T follicular helper cell (primary cell): Measurements from ENCODE around the gene ATP9B.

Experiments
- DNase-seq: peaks from one replicate; pipeline ENCODE4 v3.0.0-alpha.2; 2020; ENCODE audit warnings: low read depth
- total RNA-seq, 2 experiments: gene quantifications; one replicate each; lab custom pipeline; 2026; lab: John Stamatoyannopoulos, UW

The ATP9B gene, protein sequence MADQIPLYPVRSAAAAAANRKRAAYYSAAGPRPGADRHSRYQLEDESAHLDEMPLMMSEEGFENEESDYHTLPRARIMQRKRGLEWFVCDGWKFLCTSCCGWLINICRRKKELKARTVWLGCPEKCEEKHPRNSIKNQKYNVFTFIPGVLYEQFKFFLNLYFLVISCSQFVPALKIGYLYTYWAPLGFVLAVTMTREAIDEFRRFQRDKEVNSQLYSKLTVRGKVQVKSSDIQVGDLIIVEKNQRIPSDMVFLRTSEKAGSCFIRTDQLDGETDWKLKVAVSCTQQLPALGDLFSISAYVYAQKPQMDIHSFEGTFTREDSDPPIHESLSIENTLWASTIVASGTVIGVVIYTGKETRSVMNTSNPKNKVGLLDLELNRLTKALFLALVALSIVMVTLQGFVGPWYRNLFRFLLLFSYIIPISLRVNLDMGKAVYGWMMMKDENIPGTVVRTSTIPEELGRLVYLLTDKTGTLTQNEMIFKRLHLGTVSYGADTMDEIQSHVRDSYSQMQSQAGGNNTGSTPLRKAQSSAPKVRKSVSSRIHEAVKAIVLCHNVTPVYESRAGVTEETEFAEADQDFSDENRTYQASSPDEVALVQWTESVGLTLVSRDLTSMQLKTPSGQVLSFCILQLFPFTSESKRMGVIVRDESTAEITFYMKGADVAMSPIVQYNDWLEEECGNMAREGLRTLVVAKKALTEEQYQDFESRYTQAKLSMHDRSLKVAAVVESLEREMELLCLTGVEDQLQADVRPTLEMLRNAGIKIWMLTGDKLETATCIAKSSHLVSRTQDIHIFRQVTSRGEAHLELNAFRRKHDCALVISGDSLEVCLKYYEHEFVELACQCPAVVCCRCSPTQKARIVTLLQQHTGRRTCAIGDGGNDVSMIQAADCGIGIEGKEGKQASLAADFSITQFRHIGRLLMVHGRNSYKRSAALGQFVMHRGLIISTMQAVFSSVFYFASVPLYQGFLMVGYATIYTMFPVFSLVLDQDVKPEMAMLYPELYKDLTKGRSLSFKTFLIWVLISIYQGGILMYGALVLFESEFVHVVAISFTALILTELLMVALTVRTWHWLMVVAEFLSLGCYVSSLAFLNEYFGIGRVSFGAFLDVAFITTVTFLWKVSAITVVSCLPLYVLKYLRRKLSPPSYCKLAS
- 40.3 to 84.4 reads per million in 2 experiments for total RNA-seq

DNA sequence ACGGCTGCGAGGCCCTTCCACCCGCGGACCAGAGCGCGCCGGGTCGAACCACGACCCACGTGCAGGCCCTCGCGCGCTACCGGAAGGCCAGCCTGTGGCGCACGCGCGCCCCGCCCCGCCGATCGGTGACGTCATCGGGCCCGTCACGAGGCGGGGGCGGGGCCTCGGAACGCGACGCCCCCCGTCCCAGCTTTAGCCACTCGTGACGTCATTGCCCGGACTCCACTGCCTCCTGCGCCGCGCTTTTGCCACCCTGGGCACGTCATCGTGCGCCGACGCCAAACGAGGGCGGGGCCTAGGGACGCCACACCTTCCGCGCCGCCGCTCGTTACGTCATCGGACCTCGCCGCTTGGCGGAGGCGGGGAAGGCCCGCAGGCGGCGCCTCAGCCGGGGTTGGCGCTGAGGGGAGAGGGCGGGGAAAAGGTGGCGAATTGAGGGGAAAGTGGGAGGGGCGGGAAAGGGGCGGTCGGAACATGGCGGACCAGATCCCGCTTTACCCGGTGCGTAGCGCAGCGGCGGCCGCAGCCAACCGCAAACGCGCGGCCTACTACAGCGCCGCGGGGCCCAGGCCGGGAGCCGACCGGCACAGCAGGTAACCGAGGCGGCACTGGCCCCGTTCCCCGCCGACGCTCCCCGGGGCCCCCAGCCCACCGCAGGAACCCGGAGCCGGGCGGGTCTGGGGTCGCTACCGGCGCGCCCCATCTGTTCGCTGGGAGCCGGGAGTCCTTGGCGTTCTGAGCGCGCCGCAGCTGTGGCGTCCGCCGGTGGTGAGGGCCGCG lies at the start of gene ATP9B:
ATP9B (plus strand) TSS at position 458 of the 780 bp plus-strand sequence; CDS start at position 475, 17 bp downstream.
- peak; percentile 98 for DNase-seq

DNA sequence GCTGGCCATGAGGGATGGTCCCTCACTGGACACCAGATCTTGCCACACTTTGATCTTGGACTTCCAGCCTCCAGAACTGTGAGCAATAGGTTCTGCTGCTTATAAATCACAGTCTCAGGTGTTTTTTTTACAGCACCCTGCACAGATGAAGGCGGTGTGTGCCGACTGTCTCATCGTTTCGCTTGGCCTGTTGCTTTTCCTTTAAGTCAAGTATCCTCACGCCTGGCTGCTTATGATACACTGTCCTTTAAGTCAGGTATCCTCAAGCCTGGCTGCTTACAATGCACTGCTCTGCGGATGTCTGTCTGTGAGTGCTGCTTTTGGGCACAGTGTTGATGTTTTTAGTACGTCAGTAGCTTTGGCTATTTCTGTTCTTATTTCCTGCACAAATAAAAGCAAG lies 49.3 kb upstream of the ATP9B start:
- DNase-seq, result no peak

DNA sequence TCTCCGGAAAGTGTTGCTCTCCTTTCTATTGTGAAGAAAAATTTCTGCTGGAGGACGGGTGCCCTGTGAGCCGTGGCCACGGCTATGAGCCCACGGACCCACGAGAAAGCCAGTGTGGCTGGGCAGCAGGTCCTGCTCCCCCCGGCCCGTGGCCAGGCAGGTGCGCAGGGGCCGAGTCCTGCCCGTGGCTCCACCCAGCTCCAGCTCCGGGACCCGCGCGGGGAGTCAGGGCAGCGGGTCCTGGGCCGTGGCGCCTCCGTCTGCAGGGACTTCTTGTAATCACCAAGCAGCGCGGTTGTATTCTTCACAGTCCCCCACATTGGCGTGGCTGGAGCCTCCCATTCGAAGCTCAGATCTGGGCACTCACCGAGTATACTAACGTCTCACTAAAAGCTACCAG lies 46.6 kb upstream of the ATP9B start:
- no peak for DNase-seq

- DNase-seq, result no peak
Measured at GRCh38 chr18:79026491-79026890, 42.7 kb upstream of the ATP9B start.

DNA sequence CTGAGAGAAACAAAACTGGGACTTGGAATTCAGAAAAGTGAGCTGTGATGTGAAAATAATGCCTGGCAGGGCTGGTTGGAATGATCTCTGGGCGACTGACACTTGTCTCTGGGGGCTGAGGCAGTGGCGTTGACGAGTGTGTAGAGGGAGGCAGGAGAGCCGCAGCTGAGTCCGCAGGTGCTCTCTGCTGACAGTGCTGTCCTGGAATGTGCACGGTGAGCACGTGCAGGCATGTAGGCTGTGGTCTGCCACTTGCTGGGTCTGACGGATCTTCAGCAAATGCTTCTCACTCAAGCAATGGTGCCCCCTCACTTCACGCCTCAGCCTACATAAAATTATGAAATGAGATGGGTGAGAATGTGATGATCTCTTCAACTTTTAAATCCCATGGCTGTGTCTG lies 38.5 kb upstream of the ATP9B start:
- DNase-seq, result no peak

DNA sequence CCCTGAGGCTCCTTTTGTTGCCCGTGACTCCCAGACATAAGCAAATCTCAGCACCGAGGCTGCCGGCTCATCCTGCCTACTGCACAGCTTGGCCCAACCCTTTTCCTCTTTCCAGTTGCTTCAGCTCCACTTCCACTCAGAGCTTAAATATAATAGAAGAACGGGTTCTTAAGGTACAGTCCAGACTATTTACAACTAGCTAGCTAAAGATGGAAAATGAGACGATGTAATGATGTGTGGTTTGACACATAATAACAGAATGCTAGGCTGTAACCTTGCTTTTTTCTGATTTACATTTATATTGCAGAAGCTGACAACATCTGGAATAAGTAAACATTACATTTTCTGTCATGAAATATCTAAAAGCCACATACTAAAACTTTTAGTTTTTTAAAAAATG lies 26.9 kb upstream of the ATP9B start:
- DNase-seq, result no peak

GRCh38 chr18:79043288-79043687 lies 25.9 kb upstream of the ATP9B start:
- no peak for DNase-seq

- DNase-seq, result no peak
Measured at GRCh38 chr18:79046522-79046921, 22.7 kb upstream of the ATP9B start.

- DNase-seq, result no peak
Measured at GRCh38 chr18:79047556-79048244, 21.5 kb upstream of the ATP9B start.

DNA sequence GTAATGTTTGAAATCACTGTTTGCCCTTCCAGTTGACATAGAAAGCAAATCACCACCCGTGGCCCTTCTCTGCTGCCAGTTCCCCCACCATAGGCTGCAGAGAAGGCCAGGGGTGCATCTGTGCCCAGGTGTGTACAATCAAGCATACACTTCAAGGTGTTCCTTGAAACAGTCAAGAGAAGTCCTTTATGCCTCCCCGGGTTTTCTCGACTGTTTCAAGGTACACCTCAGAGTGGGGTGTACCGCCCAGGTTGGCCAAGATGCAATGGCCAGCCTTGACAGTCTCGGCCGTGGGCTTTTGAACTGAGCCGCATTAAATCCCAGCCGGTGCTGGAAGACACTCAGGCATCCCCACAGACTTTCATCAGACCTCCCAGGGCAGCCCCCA lies 21.0 kb upstream of the ATP9B start:
- DNase-seq, result no peak

DNA sequence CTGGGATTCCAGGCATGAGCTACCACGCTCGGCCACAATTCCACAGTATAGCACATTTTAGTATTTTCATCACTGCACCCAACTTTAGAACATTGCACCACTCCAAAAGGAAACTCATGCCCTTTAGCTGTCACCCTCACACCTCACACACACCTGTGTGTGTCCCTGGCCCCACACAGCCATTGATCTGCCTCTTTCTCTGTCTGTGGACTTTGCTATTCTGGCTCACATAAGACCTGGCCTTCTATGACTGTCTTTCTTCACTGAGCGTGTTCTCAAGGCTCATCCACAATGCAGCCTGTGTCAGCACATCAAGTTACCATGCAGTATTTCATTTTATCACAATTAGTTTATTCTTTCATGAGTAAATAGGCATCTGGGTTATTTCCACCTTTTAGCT lies 19.7 kb upstream of the ATP9B start:
- DNase-seq, result no peak

DNA sequence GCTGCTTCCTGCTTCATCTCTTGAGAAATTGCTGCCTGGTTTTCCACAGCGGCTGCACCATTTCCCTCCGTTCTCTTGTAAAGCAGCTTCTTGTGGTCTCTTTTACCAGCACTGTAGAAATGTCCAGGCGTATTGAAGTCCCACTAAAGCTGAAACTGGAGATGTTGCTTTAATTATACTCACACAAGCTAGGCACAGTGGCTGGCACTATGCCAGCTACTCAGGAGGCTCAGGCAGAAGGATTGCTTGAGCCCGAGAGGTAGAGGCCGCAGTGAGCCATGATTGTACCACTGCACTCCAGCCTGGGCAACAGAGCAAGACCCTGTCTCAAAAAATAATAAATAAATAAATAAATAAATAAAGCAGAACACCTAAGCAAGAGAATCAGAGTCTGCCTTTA lies 19.2 kb upstream of the ATP9B start:
- DNase-seq, result no peak

DNA sequence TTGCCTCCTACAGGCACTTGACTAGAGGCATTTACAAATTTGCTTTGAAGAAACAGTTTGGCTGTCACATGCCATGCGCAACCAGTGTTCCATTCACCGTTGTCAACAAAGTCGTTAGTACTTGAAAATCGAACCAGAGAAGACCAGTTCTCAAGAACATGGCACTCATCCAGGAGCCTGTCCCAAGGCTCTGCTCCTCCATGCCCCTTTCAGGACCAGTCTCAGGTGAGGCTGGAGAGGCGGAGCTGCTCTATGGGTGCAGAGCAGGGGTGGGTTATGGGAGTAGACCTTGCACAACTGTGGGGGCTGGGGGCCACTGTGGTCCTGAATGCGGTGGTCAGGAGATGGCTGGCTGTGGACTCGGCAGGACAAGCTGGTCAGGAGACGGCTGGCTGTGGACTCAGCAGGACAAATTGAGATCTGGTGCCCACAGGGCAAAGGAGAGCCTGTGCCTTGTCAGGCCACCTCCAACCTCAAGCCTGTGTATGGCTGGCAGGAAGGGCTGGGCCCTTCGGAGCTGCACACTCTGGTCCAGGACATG lies 12.3 kb upstream of the ATP9B start:
- no peak for DNase-seq

- DNase-seq, result no peak
Measured at GRCh38 chr18:79058007-79058406, 11.2 kb upstream of the ATP9B start.

DNA sequence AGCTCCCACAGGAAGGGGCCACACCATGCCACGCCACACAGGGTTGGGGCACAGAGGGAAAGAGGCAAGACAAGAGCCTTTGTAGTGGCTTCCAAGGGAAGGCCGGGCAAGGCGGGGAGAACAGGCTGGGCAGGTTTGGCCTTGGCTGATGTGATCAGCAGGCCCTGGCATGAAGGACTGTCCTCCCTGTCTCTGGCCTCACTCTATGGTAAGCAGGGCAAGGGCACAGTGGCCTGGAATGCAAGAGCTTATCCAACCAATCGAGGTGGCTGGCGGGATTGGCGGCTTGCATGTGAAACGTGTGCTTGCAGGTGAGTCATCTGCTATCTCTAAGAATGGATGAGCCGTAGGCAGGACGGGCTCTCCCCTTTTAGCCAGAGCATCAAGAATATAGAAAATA lies 6.4 kb upstream of the ATP9B start:
- DNase-seq, result no peak

- DNase-seq, result no peak
Measured at GRCh38 chr18:79064228-79064627, 5.0 kb upstream of the ATP9B start.

DNA sequence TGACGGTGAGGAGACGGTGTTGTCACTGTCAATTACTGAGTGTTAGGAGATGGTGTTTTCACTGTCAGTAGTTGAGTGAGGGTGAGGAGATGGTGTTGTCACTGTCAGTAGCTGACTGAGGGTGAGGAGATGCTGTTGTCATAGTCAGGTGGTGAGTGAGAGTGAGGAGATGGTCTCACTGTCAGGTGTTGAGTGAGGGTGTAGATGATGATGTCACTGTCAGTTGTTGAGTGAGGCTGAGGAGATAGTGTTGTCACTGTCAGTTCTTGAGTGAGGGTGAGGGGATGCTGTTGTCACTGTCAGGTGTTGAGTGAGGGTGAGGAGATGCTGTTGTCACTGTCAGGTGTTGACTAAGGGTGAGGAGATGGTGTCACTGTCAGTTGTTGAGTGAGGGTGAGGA lies 3.4 kb upstream of the ATP9B start:
- DNase-seq, result no peak

DNA sequence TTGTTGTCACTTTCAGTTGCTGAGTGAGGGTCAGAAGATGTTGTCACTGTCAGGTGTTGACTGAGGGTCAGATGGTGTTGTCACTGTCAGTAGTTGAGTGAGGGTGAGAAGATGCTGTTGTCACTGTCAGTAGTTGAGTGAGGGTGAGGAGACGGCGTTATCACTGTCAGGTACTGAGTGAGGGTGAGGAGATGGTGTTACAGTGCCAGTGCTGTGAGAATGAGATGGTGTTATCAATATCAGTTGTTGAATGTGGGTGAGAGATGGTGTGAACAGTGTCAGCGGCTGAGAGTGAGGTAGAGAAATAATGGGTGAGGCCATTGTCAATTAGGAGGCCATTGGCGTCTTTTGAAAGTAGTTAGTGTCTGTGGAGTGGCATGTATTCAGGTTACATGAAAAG lies 1.6 kb upstream of the ATP9B start:
- DNase-seq, result no peak

DNA sequence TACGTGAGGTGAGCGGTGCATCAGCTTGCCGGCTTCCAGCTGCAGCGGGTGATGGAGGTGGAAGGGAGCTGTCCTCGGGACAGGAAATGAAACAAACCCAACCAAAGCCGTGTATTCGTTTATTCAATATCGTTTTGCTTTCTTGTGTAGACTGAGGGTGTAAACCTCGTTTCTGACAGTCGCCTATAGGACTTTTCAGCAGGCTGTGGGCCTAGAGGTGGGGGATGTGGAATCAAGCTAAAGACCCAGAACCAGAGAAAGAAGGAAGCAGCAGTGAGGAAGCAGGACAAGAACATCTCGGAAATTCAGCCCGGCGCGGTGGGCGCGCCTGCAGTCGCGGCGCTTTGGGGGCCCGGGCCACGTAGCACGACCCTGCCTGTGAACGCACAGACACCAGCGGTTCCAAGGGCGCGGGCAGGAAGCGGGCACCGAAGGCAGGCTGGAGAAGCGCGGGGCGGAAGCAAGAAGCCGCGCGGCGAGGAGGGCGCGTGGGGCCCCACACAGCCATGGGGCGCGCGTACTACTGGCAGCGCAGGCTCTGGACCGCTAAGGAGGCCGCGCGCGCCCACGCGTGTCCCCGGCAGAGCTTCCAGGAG lies 755 bp upstream of the ATP9B start:
- peak; percentile 14 for DNase-seq

- DNase-seq, result no peak
Measured at GRCh38 chr18:79069717-79070151, 540 bp downstream of the ATP9B start.
